ENCODE measurements around the gene SLC13A4. TPM values are rescaled to one million over a fixed set of nuclear protein-coding genes. Genes with fewer than 3 reads are reported as not detected.

Gene SLC13A4
- total RNA-seq, 4 donors from 2014 or later = not detected

- H3K9me3 ChIP-seq = no peaks in the 10 kb centered on the region
- H3K27me3 ChIP-seq = no peaks in the 10 kb centered on the region
- H3K36me3 ChIP-seq = no peaks in the 10 kb centered on the region
- DNase-seq = no peak
- no peak for TF ChIP-seq POLR2A (IDR thresholded peaks at IDR 0.05)
- H3K27ac ChIP-seq = no peak overlapping the region
- no peaks in the 10 kb centered on the region for H3K4me1 ChIP-seq
- H3K4me3 ChIP-seq = no peak overlapping the region
These were observed 19.4 kb upstream of the SLC13A4 start for GRCh38 chr7:135747366-135747765.

DNA sequence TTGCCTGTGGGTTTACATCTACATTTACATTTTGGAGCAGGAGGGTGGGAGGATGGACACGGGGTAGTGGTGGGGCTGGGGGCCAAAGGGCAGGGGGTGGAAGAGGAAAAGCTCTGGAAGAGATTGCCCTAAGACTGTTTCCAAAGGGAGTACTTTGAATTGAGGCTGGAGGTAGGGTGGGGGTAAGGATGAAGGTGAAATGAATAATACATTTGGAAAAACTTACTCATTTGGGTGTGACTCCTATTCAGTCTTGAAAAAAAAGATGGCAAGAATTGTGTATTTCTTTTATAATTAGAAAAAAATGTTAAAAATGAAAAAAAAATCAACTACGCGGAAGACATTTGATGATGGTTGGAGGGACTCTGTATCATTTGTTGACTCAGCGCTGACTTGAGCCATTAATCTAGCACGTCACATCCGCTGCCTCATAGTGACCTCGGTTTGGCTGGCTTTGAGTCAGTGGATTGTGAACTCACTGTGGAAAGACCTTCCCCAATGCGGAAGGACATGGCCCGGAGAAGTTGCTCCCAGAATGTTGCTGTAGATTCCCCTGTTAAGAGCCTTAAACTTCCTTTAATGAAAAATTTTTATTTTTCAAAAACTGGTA, 17.8 kb upstream of the SLC13A4 start:
- no peak for TF ChIP-seq POLR2A (IDR thresholded peaks at IDR 0.05)
- no peak for TF ChIP-seq CTCF (IDR thresholded peaks at IDR 0.05)
- Histone ChIP-seq H3K4me1 (no peaks in the 10 kb centered on the region), H3K27me3 (no peaks in the 10 kb centered on the region), H3K9me3 (no peaks in the 10 kb centered on the region), H3K36me3 (no peaks in the 10 kb centered on the region), H3K27ac (peak overlapping the region in 2 of 4 donors; percentile 13 to 57), H3K4me3 (no peak overlapping the region)
- peak in 1 of 3 donors; percentile 71 for DNase-seq

DNA sequence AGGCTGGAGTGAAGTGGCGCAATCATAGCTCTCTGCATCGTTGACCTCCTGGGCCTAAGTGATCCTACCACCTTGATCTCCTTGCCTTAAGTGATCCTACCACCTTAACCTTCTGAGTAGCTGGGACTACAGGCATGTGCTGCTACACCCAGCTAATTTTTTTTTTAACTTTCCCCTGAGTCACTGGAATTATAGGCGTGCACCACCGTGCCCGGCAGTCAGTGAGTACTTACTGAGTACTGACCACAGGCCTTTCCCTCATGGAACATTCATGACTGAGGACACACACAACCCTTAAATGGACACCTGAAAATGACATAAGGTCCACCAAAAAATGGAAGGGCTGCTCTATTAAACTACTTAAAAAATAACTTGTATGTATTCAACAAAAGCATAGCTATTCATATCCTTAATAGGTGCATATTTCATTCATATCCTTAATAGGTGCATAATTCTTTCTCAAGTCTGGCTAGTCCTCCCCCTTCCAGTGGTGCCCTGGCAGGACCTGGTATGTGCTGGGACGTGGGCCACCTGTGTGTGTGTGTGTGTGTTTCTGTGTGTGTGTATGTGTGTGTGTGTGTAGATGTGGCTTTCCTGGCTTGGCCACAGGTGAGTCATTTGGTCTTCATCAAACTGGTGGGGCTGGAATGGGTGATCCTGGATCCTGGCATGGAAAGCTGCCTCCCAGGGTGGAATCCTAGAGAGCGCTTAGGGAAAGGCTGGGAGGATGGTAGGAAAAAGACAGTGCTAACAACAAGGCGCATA, 17.1 kb upstream of the SLC13A4 start:
- Histone ChIP-seq H3K27me3 (no peaks in the 10 kb centered on the region), H3K9me3 (no peaks in the 10 kb centered on the region), H3K4me1 (no peaks in the 10 kb centered on the region), H3K27ac (peak overlapping the region in 2 of 4 donors; percentile 13 to 45), H3K4me3 (no peak overlapping the region), H3K36me3 (no peaks in the 10 kb centered on the region)
- TF ChIP-seq CTCF (IDR thresholded peaks at IDR 0.05) (no peak), POLR2A (IDR thresholded peaks at IDR 0.05) (no peak)
- no peak for DNase-seq

DNA sequence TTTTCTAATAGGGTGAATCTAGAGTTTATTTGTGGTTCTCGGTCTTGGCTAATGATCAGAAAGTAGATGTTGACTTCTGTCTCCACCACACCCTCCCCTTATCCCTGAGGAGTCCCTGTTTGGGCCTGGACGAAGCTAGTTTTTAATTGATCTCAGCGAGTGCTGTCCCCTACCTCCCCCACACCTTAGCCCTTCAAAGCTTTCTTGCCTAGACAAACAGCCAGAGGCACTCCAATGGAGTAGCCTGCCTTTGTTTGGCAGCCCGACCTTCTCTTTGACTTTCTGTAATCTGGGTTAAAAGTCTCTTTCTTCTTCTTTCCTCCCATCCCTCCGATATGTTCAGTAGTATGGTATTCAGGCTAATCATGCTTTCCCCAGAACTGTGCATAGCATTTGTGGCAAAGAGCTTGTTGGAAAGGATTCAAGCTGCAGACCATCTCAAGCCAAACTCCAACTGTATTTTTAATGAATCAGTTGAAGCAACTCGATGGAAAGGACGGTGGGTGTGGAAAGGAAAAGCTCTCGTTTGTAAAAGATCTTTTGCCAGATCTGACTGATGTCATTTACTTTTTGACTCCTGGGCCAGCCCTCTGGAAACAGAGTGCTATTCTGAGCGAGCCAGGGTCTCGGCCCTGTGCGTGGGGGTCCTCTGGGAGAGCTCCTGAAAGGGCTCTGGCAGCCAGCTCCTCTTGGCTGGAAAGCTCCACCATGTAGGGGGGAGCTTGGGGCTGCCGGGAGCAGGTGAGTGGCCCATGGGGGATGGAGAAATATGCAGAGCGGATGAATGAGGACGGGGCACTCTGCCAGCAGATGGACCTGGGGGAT, 16.1 kb upstream of the SLC13A4 start:
- no peaks in the 10 kb centered on the region for H3K36me3 ChIP-seq
- no peaks in the 10 kb centered on the region for H3K27me3 ChIP-seq
- no peaks in the 10 kb centered on the region for H3K9me3 ChIP-seq
- no peak for DNase-seq
- H3K4me3 ChIP-seq = no peak overlapping the region
- TF ChIP-seq CTCF (IDR thresholded peaks at IDR 0.05) = no peak
- no peak for TF ChIP-seq POLR2A (IDR thresholded peaks at IDR 0.05)
- H3K27ac ChIP-seq = peak overlapping the region in 1 of 4 donors; percentile 3
- no peaks in the 10 kb centered on the region for H3K4me1 ChIP-seq

DNA sequence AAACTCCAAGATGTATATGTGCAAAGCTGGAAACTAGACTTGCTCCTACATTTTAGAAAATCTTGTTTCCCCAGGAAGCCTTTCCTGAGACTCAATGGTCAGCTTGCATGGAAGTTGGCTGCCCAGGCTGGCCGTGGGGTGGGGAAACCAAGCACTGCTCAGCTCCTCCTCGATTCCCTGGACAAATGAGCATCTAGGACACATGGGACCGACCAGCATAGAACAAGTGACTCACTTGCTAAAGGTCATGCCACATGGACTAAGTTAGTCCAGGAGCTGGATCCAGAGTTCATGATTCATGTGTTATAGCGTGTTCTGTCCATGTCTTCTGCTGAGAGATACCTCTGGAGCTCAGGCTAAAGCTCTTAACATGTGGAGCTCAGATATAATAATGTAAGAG, 14.4 kb upstream of the SLC13A4 start:
- Histone ChIP-seq H3K4me1 (no peaks in the 10 kb centered on the region), H3K27ac (no peak overlapping the region), H3K27me3 (no peaks in the 10 kb centered on the region), H3K4me3 (no peak overlapping the region), H3K36me3 (no peaks in the 10 kb centered on the region), H3K9me3 (no peaks in the 10 kb centered on the region)
- DNase-seq = no peak
- TF ChIP-seq POLR2A (IDR thresholded peaks at IDR 0.05) = no peak
- no peak for TF ChIP-seq CTCF (IDR thresholded peaks at IDR 0.05)

- no peaks in the 10 kb centered on the region for H3K36me3 ChIP-seq
- no peaks in the 10 kb centered on the region for H3K9me3 ChIP-seq
- H3K27me3 ChIP-seq = no peaks in the 10 kb centered on the region
- no peak overlapping the region for H3K4me3 ChIP-seq
- no peak overlapping the region for H3K27ac ChIP-seq
- TF ChIP-seq CTCF (IDR thresholded peaks at IDR 0.05) (no peak), POLR2A (IDR thresholded peaks at IDR 0.05) (no peak)
- H3K4me1 ChIP-seq = no peaks in the 10 kb centered on the region
- no peak for DNase-seq
These were observed 13.9 kb upstream of the SLC13A4 start for GRCh38 chr7:135741905-135742304.
